Measurements from ENCODE around the gene USH2A.
A peak's percentile ranks its signal among the peaks of the same experiment; 100 is the strongest.

Gene USH2A

DNA sequence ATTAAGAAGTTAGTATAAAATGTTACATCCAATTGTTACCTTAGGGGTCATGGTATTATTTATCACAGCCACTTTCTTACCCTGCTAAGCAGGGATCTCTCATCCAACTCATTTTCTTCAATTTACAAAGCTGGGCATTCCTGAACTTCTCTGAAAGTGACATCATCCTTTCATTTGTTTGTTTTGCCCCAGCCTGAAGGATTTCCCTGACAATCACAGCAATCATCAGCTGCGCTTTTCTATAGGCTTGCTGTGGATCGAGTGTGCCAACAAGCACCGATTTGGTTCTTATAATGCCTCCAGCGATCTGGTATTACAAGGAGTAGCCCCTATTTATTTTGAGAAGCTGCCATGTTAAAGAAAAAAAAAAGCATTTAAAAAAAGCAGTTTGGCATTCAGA lies 240.2 kb downstream of the USH2A start:
- peak; percentile 63 for DNase-seq (ENCODE audit: low read depth)
- H3K4me3 ChIP-seq (ENCODE audit: low read length) = peak overlapping the region; percentile 15
- TF ChIP-seq CTCF (conservative IDR thresholded peaks at IDR 0.05; ENCODE audit: low read depth, low read length) = no peak

GRCh38 chr1:216181590-216181989 lies 241.7 kb downstream of the USH2A start:
- no peak overlapping the region for H3K4me3 ChIP-seq (ENCODE audit: low read length)
- TF ChIP-seq CTCF (conservative IDR thresholded peaks at IDR 0.05; ENCODE audit: low read depth, low read length) = no peak
- DNase-seq (ENCODE audit: low read depth) = no peak

- no peak for TF ChIP-seq CTCF (conservative IDR thresholded peaks at IDR 0.05; ENCODE audit: low read depth, low read length)
- H3K4me3 ChIP-seq (ENCODE audit: low read length) = no peak overlapping the region
- peak; percentile 37 for DNase-seq (ENCODE audit: low read depth)
These were observed 245.0 kb downstream of the USH2A start for GRCh38 chr1:216178281-216178680.

- no peak for TF ChIP-seq CTCF (conservative IDR thresholded peaks at IDR 0.05; ENCODE audit: low read depth, low read length)
- H3K4me3 ChIP-seq (ENCODE audit: low read length) = no peak overlapping the region
- no peak for DNase-seq (ENCODE audit: low read depth)
These were observed 246.3 kb downstream of the USH2A start for GRCh38 chr1:216176970-216177369.

DNA sequence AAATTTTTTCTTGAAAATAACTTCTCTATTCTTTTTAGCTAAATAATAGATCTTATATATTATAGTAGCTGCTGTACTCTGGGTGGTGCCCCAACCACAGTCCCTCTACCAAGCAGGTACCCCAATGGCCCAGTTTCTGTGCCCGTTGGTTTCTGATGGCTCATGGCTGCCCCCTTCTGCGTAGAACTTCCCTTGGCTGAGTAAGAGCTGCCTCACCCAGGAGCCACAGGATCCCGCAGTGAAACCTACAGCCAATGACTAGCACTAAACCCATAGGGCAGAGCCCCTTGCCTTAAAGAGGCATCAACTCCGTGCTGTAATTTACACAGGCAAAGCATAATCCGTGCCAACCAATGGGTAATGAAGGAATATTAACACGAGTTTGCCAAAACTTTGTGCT lies 247.5 kb downstream of the USH2A start:
- DNase-seq (ENCODE audit: low read depth) = no peak
- TF ChIP-seq CTCF (conservative IDR thresholded peaks at IDR 0.05; ENCODE audit: low read depth, low read length) = no peak
- no peak overlapping the region for H3K4me3 ChIP-seq (ENCODE audit: low read length)

GRCh38 chr1:216173376-216173995 lies 249.8 kb downstream of the USH2A start:
- DNase-seq (ENCODE audit: low read depth) = no peak
- no peak for TF ChIP-seq CTCF (conservative IDR thresholded peaks at IDR 0.05; ENCODE audit: low read depth, low read length)
- H3K4me3 ChIP-seq (ENCODE audit: low read length) = no peak overlapping the region

DNA sequence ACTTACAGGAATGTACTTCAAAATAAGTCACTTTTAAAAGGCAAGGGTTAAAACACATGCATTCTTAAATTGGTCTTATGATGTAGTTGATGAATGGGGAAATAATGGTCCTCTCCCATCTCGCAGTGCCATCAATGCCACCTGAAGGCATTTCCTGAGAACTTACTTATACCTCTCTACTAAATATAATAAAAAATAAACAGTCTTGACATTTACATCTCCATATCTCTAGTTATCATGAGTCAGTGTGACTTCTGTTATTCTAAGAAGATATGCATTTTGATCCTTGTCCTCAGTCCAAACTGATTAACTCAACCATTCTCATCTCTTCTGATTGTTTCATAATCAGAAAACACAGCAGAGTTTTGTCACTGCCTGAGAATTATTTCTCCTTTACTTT lies 253.9 kb downstream of the USH2A start:
- no peak overlapping the region for H3K4me3 ChIP-seq (ENCODE audit: low read length)
- no peak for DNase-seq (ENCODE audit: low read depth)
- no peak for TF ChIP-seq CTCF (conservative IDR thresholded peaks at IDR 0.05; ENCODE audit: low read depth, low read length)
